Measurements from ENCODE around the gene TMEM97.

The TMEM97 gene

GRCh38 chr17:28367641-28368305, 48.8 kb downstream of the TMEM97 start:
- no peak for DNase-seq

GRCh38 chr17:28368306-28368831, 49.4 kb downstream of the TMEM97 start:
- DNase-seq: no peak

GRCh38 chr17:28368915-28369683, 50.1 kb downstream of the TMEM97 start:
- no peak for DNase-seq

GRCh38 chr17:28369684-28370034, 50.7 kb downstream of the TMEM97 start:
- DNase-seq: no peak

- DNase-seq: no peak
Observed at GRCh38 chr17:28370035-28370743, 51.2 kb downstream of the TMEM97 start, which contains the start of gene VTN. TSS of gene VTN (minus strand) at chr17:28370307. CDS start at chr17:28370203, 104 bp downstream.

- DNase-seq: no peak
Observed at GRCh38 chr17:28370744-28371103, 51.7 kb downstream of the TMEM97 start.

- DNase-seq: peak; percentile 74
Observed at GRCh38 chr17:28371245-28372202, 52.5 kb downstream of the TMEM97 start, which contains the start of gene SARM1. TSS of gene SARM1 (plus strand) at chr17:28371694. CDS start at chr17:28372033, 339 bp downstream.

GRCh38 chr17:28372203-28372944, 53.4 kb downstream of the TMEM97 start:
- DNase-seq: peak; percentile 28

GRCh38 chr17:28372945-28373274, 53.9 kb downstream of the TMEM97 start:
- no peak for DNase-seq
